ENCODE measurements around the gene TEDC2.

The TEDC2 gene

DNA sequence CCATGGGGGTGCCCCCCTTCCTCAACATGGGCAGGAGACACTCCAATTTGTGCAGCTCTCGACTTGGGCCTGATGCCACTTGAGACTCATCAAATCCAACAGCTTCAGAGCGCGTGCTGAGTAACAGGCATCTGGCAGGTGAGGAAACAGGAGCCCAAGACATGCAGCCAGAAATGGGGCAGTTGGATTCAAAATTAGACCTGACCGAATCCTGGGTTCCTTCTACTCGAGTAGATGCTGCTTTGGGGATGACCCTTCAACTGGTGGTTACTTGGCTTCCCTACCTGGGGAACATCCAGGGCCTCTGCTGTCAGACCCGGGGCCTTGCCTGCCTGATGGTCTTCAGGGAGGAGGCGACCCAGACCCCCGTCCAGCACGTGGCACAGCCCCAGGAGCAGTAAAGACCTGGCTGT lies 10.7 kb downstream of the TEDC2 start:
- no peak for TF ChIP-seq SUZ12 (IDR thresholded peaks at IDR 0.05; ENCODE audit: extremely low read depth, insufficient read depth, insufficient read length)
- TF ChIP-seq YY1 (IDR thresholded peaks at IDR 0.05; ENCODE audit: insufficient read depth, insufficient read length): no peak
- TF ChIP-seq ZNF274 (IDR thresholded peaks at IDR 0.05; ENCODE audit: low read depth, low read length): no peak
- Histone ChIP-seq H3K9me3 (ENCODE audit: insufficient read depth, low read length) (no peaks in the 10 kb centered on the region), H3K4me3 (ENCODE audit: insufficient read length, low read depth) (peak overlapping the region; percentile 8), H3K27me3 (ENCODE audit: insufficient read depth, insufficient read length) (peaks cover 18% of the 10 kb centered on the region), H3K9ac (ENCODE audit: insufficient read length, low read depth) (peak overlapping the region; percentile 81), H3K4me1 (ENCODE audit: insufficient read depth, insufficient read length) (peaks cover 43% of the 10 kb centered on the region), H3K36me3 (ENCODE audit: insufficient read depth, insufficient read length, low read length) (peaks cover 6% of the 10 kb centered on the region)
- DNase-seq (ENCODE audit: low read depth, low spot score): no peak

- peak; percentile 36 for DNase-seq (ENCODE audit: low read depth, low spot score)
Measured at GRCh38 chr16:2471016-2471652, 11.2 kb downstream of the TEDC2 start, which contains the start of gene NTN3. TSS of gene NTN3 (plus strand) at chr16:2471297. CDS start at chr16:2471702, 405 bp downstream.

DNA sequence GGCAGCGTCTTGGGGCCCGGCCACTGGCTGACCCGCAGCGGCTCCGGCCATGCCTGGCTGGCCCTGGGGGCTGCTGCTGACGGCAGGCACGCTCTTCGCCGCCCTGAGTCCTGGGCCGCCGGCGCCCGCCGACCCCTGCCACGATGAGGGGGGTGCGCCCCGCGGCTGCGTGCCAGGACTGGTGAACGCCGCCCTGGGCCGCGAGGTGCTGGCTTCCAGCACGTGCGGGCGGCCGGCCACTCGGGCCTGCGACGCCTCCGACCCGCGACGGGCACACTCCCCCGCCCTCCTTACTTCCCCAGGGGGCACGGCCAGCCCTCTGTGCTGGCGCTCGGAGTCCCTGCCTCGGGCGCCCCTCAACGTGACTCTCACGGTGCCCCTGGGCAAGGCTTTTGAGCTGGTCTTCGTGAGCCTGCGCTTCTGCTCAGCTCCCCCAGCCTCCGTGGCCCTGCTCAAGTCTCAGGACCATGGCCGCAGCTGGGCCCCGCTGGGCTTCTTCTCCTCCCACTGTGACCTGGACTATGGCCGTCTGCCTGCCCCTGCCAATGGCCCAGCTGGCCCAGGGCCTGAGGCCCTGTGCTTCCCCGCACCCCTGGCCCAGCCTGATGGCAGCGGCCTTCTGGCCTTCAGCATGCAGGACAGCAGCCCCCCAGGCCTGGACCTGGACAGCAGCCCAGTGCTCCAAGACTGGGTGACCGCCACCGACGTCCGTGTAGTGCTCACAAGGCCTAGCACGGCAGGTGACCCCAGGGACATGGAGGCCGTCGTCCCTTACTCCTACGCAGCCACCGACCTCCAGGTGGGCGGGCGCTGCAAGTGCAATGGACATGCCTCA lies 12.0 kb downstream of the TEDC2 start:
- DNase-seq (ENCODE audit: low read depth, low spot score): no peak
- TF ChIP-seq YY1 (IDR thresholded peaks at IDR 0.05; ENCODE audit: insufficient read depth, insufficient read length) (no peak), ZNF274 (IDR thresholded peaks at IDR 0.05; ENCODE audit: low read depth, low read length) (no peak), SUZ12 (IDR thresholded peaks at IDR 0.05; ENCODE audit: extremely low read depth, insufficient read depth, insufficient read length) (no peak)
- H3K36me3 ChIP-seq (ENCODE audit: insufficient read depth, insufficient read length, low read length): no peaks in the 10 kb centered on the region
- peaks cover 31% of the 10 kb centered on the region for H3K27me3 ChIP-seq (ENCODE audit: insufficient read depth, insufficient read length)
- H3K9me3 ChIP-seq (ENCODE audit: insufficient read depth, low read length): no peaks in the 10 kb centered on the region
- peaks cover 49% of the 10 kb centered on the region for H3K4me1 ChIP-seq (ENCODE audit: insufficient read depth, insufficient read length)
- H3K4me3 ChIP-seq (ENCODE audit: insufficient read length, low read depth): peak overlapping the region; percentile 37
- peak overlapping the region; percentile 76 for H3K9ac ChIP-seq (ENCODE audit: insufficient read length, low read depth)

More at GRCh38 chr16:2471016-2471652, 11.2 kb downstream of the TEDC2 start, which contains the start of gene NTN3:
- peak within 1 kb of the TSS; percentile 81 for H3K9ac ChIP-seq (ENCODE audit: insufficient read length, low read depth)
- no peak for TF ChIP-seq ZNF274 (IDR thresholded peaks at IDR 0.05; ENCODE audit: low read depth, low read length)
- TF ChIP-seq SUZ12 (IDR thresholded peaks at IDR 0.05; ENCODE audit: extremely low read depth, insufficient read depth, insufficient read length): no peak
- TF ChIP-seq YY1 (IDR thresholded peaks at IDR 0.05; ENCODE audit: insufficient read depth, insufficient read length): no peak
- peak within 1 kb of the TSS; percentile 37 for H3K4me3 ChIP-seq (ENCODE audit: insufficient read length, low read depth)
- peaks cover 48% of the 10 kb centered on the region for H3K4me1 ChIP-seq (ENCODE audit: insufficient read depth, insufficient read length)
- H3K36me3 ChIP-seq (ENCODE audit: insufficient read depth, insufficient read length, low read length): peaks cover under 1% of the 10 kb centered on the region
- H3K9me3 ChIP-seq (ENCODE audit: insufficient read depth, low read length): no peaks in the 10 kb centered on the region
- H3K27me3 ChIP-seq (ENCODE audit: insufficient read depth, insufficient read length): peaks cover 24% of the 10 kb centered on the region

DNA sequence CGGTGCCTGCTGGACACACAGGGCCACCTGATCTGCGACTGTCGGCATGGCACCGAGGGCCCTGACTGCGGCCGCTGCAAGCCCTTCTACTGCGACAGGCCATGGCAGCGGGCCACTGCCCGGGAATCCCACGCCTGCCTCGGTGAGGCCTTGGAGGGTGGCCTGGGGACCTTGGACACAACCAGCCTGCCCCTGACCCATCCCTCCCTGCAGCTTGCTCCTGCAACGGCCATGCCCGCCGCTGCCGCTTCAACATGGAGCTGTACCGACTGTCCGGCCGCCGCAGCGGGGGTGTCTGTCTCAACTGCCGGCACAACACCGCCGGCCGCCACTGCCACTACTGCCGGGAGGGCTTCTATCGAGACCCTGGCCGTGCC lies 12.6 kb downstream of the TEDC2 start:
- H3K27me3 ChIP-seq (ENCODE audit: insufficient read depth, insufficient read length): peaks cover 33% of the 10 kb centered on the region

DNA sequence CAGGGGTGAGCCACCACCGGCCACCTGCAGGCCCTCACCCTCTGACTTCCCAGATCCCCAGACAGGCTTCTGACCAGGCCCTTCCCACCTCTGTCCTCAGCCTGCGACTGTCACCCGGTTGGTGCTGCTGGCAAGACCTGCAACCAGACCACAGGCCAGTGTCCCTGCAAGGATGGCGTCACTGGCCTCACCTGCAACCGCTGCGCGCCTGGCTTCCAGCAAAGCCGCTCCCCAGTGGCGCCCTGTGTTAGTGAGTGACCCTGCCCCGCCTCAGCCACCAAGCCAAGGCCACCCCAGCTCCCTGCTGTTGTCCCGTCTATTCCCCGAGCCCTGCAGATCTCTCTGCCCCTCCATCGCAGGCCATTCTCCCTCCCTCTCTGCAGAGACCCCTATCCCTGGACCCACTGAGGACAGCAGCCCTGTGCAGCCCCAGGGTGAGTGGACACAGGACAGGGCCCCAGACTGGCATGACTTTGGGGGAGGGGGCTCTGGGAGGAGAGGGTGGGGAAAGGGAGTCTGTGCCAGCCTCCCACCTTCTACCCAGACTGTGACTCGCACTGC lies 13.1 kb downstream of the TEDC2 start:
- Histone ChIP-seq H3K27me3 (ENCODE audit: insufficient read depth, insufficient read length) (peaks cover 33% of the 10 kb centered on the region), H3K4me3 (ENCODE audit: insufficient read length, low read depth) (peak overlapping the region; percentile 70), H3K9ac (ENCODE audit: insufficient read length, low read depth) (peak overlapping the region; percentile 69), H3K9me3 (ENCODE audit: insufficient read depth, low read length) (no peaks in the 10 kb centered on the region), H3K36me3 (ENCODE audit: insufficient read depth, insufficient read length, low read length) (no peaks in the 10 kb centered on the region), H3K4me1 (ENCODE audit: insufficient read depth, insufficient read length) (peaks cover 46% of the 10 kb centered on the region)
- no peak for TF ChIP-seq SUZ12 (IDR thresholded peaks at IDR 0.05; ENCODE audit: extremely low read depth, insufficient read depth, insufficient read length)
- TF ChIP-seq ZNF274 (IDR thresholded peaks at IDR 0.05; ENCODE audit: low read depth, low read length): no peak
- TF ChIP-seq YY1 (IDR thresholded peaks at IDR 0.05; ENCODE audit: insufficient read depth, insufficient read length): no peak
- no peak for DNase-seq (ENCODE audit: low read depth, low spot score)

More for the DNA sequence above, 12.6 kb downstream of the TEDC2 start:
- TF ChIP-seq ZNF274 (IDR thresholded peaks at IDR 0.05; ENCODE audit: low read depth, low read length): no peak
- TF ChIP-seq SUZ12 (IDR thresholded peaks at IDR 0.05; ENCODE audit: extremely low read depth, insufficient read depth, insufficient read length): no peak
- no peak for TF ChIP-seq YY1 (IDR thresholded peaks at IDR 0.05; ENCODE audit: insufficient read depth, insufficient read length)
- no peaks in the 10 kb centered on the region for H3K36me3 ChIP-seq (ENCODE audit: insufficient read depth, insufficient read length, low read length)
- peaks cover 46% of the 10 kb centered on the region for H3K4me1 ChIP-seq (ENCODE audit: insufficient read depth, insufficient read length)
- DNase-seq (ENCODE audit: low read depth, low spot score): no peak
- H3K4me3 ChIP-seq (ENCODE audit: insufficient read length, low read depth): no peak overlapping the region
- H3K9ac ChIP-seq (ENCODE audit: insufficient read length, low read depth): peak overlapping the region; percentile 76
- no peaks in the 10 kb centered on the region for H3K9me3 ChIP-seq (ENCODE audit: insufficient read depth, low read length)

GRCh38 chr16:2473446-2473926 lies 13.6 kb downstream of the TEDC2 start:
- no peak for TF ChIP-seq YY1 (IDR thresholded peaks at IDR 0.05; ENCODE audit: insufficient read depth, insufficient read length)
- no peak for TF ChIP-seq ZNF274 (IDR thresholded peaks at IDR 0.05; ENCODE audit: low read depth, low read length)
- TF ChIP-seq SUZ12 (IDR thresholded peaks at IDR 0.05; ENCODE audit: extremely low read depth, insufficient read depth, insufficient read length): no peak
- DNase-seq (ENCODE audit: low read depth, low spot score): no peak
- H3K4me1 ChIP-seq (ENCODE audit: insufficient read depth, insufficient read length): peaks cover 46% of the 10 kb centered on the region

More at GRCh38 chr16:2473446-2473926, 13.6 kb downstream of the TEDC2 start:
- H3K27me3 ChIP-seq (ENCODE audit: insufficient read depth, insufficient read length): peaks cover 33% of the 10 kb centered on the region
- H3K4me3 ChIP-seq (ENCODE audit: insufficient read length, low read depth): peak overlapping the region; percentile 70
- no peaks in the 10 kb centered on the region for H3K9me3 ChIP-seq (ENCODE audit: insufficient read depth, low read length)
- H3K36me3 ChIP-seq (ENCODE audit: insufficient read depth, insufficient read length, low read length): no peaks in the 10 kb centered on the region
- H3K9ac ChIP-seq (ENCODE audit: insufficient read length, low read depth): peak overlapping the region; percentile 69
